GM18526 (cell line): ENCODE measurements around the gene SOX12.

Source experiments
- POLR2A ChIP-seq: IDR thresholded peaks from 3 replicates; pipeline ENCODE4 v1.6.1; 2011; ENCODE audit not compliant: insufficient read length; ENCODE audit errors: extremely low read depth

Gene SOX12

GRCh38 chr20:363319-364078, 38.1 kb downstream of the SOX12 start:
- no peak for TF ChIP-seq POLR2A

- TF ChIP-seq POLR2A: no peak
These were observed 39.8 kb downstream of the SOX12 start for GRCh38 chr20:364905-365794.

- no peak for TF ChIP-seq POLR2A
These were observed 40.8 kb downstream of the SOX12 start for GRCh38 chr20:366041-366718.

GRCh38 chr20:366719-367485, 41.5 kb downstream of the SOX12 start:
- TF ChIP-seq POLR2A: no peak

- TF ChIP-seq POLR2A: no peak
These were observed 42.1 kb downstream of the SOX12 start for GRCh38 chr20:367486-367887.

GRCh38 chr20:368915-369314, 43.6 kb downstream of the SOX12 start:
- no peak for TF ChIP-seq POLR2A

- TF ChIP-seq POLR2A: no peak
These were observed 44.8 kb downstream of the SOX12 start for GRCh38 chr20:370151-370600.

GRCh38 chr20:370977-371754, 45.8 kb downstream of the SOX12 start:
- TF ChIP-seq POLR2A: no peak

GRCh38 chr20:371755-372542, 46.6 kb downstream of the SOX12 start:
- no peak for TF ChIP-seq POLR2A

- TF ChIP-seq POLR2A: no peak
These were observed 48.0 kb downstream of the SOX12 start for GRCh38 chr20:373171-373890.

GRCh38 chr20:375265-375889, 50.0 kb downstream of the SOX12 start:
- no peak for TF ChIP-seq POLR2A

- TF ChIP-seq POLR2A: no peak
These were observed 50.7 kb downstream of the SOX12 start for GRCh38 chr20:376089-376488.
